HFFc6 (cell line): ENCODE results near the gene DGCR6. TPM values are rescaled to one million over a fixed set of nuclear protein-coding genes. Genes with fewer than 3 reads are reported as not detected.
"Not testable (repeated sequence)": the region's sequence is repeated elsewhere in the genome, so short reads cannot be mapped to it uniquely, and the experiment has no call there.

ENCODE experiments used
- DNase-seq: peaks from one replicate; pipeline ENCODE4 v3.0.0-alpha.2; 2018
- H3K27ac Mint-ChIP-seq: 2 replicates; pipeline ENCODE4 v1.8.0; 2020; ENCODE audit warnings: mild to moderate bottlenecking, mixed read lengths
- H3K27me3 Mint-ChIP-seq: 2 replicates; pipeline ENCODE4 v1.8.0; 2021; ENCODE audit warnings: mild to moderate bottlenecking, moderate library complexity, mixed read lengths; ENCODE audit not compliant: insufficient read depth
- H3K36me3 Mint-ChIP-seq: 2 replicates; pipeline ENCODE4 v1.8.0; 2021; ENCODE audit warnings: low read depth, mixed read lengths
- H3K4me1 Mint-ChIP-seq: 2 replicates; pipeline ENCODE4 v1.8.0; 2020; ENCODE audit warnings: low read depth, mixed read lengths
- H3K4me3 Mint-ChIP-seq: 2 replicates; pipeline ENCODE4 v1.8.0; 2020; ENCODE audit warnings: mild to moderate bottlenecking, moderate library complexity, mixed read lengths
- H3K9me3 Mint-ChIP-seq: 2 replicates; pipeline ENCODE4 v1.8.0; 2020; ENCODE audit warnings: mild to moderate bottlenecking, mixed read lengths
- CTCF ChIP-seq: fragments of 200-600 bp; sonication (generic); IDR thresholded peaks from 2 replicates; pipeline ENCODE4 v1.5.0; 2021; ENCODE audit warnings: antibody characterized with exemption, mild to moderate bottlenecking
- long read RNA-seq: library from polyadenylated mRNA; unstranded; transcript quantifications from one replicate; pipeline ENCODE4 v2.0.0, GENCODE V29; 2019
- total RNA-seq, 6 experiments: library from RNA; stranded (reverse); fragmentation: NEBNext Ultra II Directional; extraction: Animal tissue kit (Norgen Biotek cat#: 25700); gene quantifications; 2 replicates in 1 of 6; 3 replicates in 5 of 6; pipeline ENCODE4 v1.2.3, GENCODE V29; 2021

DGCR6 gene
- 1 to 10 TPM in 2 of 6 experiments, under 1 TPM in 4; 0.35 to 1.7 (median 0.75) TPM for total RNA-seq
- long read RNA-seq, partial matches to known transcripts, result 0 of 1 reads
- long read RNA-seq, other reads (novel, unspliced or antisense), result 0 of 1 reads

- no peaks in the 10 kb centered on the region for H3K4me1 Mint-ChIP-seq
- no peaks in the 10 kb centered on the region for H3K36me3 Mint-ChIP-seq
- H3K4me3 Mint-ChIP-seq, result no peak within 1 kb of the TSS
- DNase-seq, result no peak
- no peak for TF ChIP-seq CTCF
- no peak within 1 kb of the TSS for H3K27ac Mint-ChIP-seq
- no peaks in the 10 kb centered on the region for H3K9me3 Mint-ChIP-seq
- no peaks in the 10 kb centered on the region for H3K27me3 Mint-ChIP-seq
These were observed at the start of gene DGCR6 for GRCh38 chr22:18905540-18906409. DGCR6 (plus strand) TSS chr22:18906320; CDS start chr22:18906375, 55 bp downstream.

DNA sequence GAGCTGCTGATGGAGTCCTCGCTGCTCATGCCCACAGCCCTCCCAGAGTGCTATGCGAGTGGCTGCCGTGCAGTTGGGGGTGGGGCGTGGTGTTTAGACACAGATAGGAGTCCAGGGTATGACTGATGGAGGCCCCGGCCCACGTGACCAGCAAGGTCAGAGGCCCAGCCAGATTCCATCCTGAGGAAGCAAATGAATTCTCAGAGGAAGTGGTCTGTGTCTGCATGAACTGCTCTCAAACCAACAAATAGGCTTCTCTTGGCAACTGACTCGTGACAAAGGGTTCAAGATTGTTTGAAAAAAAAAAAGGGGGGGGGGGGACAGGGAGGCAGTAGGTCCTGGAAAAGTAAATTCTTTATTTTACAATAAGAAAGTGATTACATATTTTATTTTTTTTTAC lies 46.8 kb upstream of the DGCR6 start:
- not testable (repeated sequence) for H3K27me3 Mint-ChIP-seq, H3K27ac Mint-ChIP-seq, H3K4me3 Mint-ChIP-seq, H3K4me1 Mint-ChIP-seq, H3K9me3 Mint-ChIP-seq, H3K36me3 Mint-ChIP-seq, DNase-seq

GRCh38 chr22:18881260-18881659 lies 24.9 kb upstream of the DGCR6 start:
- H3K27me3 Mint-ChIP-seq, H3K4me1 Mint-ChIP-seq, DNase-seq, H3K27ac Mint-ChIP-seq, H3K4me3 Mint-ChIP-seq, H3K36me3 Mint-ChIP-seq, H3K9me3 Mint-ChIP-seq: not testable (repeated sequence)

GRCh38 chr22:18884465-18884864 lies 21.7 kb upstream of the DGCR6 start:
- H3K4me3 Mint-ChIP-seq, H3K27me3 Mint-ChIP-seq, H3K4me1 Mint-ChIP-seq, H3K9me3 Mint-ChIP-seq, H3K36me3 Mint-ChIP-seq, H3K27ac Mint-ChIP-seq, DNase-seq: not testable (repeated sequence)

DNA sequence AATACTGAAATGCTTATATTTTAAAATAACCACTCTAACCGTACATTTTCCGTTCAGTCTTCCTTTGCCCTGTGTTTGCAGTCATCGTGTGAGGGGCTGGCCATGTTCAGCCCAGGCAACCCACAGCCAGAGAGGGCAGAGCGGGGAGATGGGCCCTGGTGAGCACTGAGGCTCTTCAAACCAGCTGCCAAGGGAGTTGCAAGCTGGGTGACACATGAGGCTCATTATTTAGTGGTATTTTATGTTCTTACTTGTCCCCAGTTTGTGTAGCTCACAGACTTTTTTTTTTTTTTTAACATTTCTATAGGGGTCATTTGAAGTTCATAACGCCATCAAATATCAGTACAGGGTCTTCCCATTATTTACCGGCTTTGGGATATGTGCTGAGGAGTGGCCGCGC lies 18.0 kb upstream of the DGCR6 start:
- DNase-seq, result no peak
- no peaks in the 10 kb centered on the region; the same call in 1 of the 2 replicates for H3K9me3 Mint-ChIP-seq
- H3K36me3 Mint-ChIP-seq, result no peaks in the 10 kb centered on the region
- H3K4me3 Mint-ChIP-seq, result no peak overlapping the region
- no peaks in the 10 kb centered on the region for H3K27me3 Mint-ChIP-seq
- no peak overlapping the region for H3K27ac Mint-ChIP-seq
- H3K4me1 Mint-ChIP-seq, result no peaks in the 10 kb centered on the region
- TF ChIP-seq CTCF, result no peak

DNA sequence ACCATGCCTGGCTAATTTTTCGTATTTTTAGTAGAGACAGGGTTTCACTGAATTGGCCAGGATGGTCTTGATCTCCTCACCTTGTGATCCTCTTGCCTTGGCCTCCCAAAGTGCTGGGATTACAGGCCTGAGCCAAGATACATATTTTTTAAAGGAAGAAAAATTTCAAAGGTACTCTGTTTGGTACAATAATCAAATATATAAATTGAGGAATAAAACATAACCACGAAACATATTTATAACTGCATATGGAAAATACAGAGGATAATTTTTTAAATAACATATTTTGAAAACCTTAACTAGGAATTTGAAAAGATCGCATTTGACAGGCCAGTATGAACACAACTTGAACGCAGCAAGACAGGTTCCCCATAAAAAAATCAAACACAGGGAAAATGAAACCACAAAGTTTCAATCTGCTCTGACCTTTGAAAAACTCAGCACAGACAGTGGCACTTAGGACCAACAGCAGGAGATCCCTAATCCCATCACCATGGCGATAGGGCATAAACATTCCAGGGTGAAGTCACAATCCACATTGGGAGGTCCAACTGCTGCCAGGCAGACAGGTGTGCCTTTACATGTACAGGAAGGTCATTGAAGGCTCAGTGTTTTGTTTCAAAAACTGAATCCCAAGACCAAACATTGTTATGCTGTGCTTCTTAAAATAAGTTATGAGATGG lies 15.5 kb upstream of the DGCR6 start:
- H3K4me3 Mint-ChIP-seq, H3K27ac Mint-ChIP-seq, H3K36me3 Mint-ChIP-seq, H3K9me3 Mint-ChIP-seq, H3K4me1 Mint-ChIP-seq, DNase-seq, H3K27me3 Mint-ChIP-seq: not testable (repeated sequence)

DNA sequence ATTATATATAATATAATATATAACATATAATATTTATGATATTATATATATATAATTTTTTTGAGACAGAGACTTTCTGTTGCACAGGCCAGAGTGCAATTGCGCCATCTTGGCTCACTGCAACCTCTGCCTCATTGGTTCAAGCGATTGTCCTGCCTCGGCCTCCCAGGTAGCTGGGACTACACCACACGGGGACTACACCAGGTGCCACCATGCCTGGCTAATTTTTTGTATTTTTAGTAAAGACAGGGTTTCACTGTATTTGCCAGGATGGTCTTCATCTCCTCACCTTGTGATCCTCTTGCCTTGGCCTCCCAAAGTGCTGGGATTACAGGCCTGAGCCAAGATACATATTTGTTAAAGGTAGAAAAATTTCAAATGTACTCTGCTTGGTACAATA lies 12.3 kb upstream of the DGCR6 start:
- H3K4me3 Mint-ChIP-seq, H3K9me3 Mint-ChIP-seq, H3K27me3 Mint-ChIP-seq, DNase-seq, H3K4me1 Mint-ChIP-seq, H3K36me3 Mint-ChIP-seq, H3K27ac Mint-ChIP-seq: not testable (repeated sequence)

- H3K9me3 Mint-ChIP-seq, result not testable (repeated sequence)
These were observed 10.0 kb upstream of the DGCR6 start for GRCh38 chr22:18896037-18896657.

GRCh38 chr22:18906410-18906745 lies 258 bp downstream of the DGCR6 start:
- not testable (repeated sequence) for H3K9me3 Mint-ChIP-seq, H3K27ac Mint-ChIP-seq, DNase-seq, H3K36me3 Mint-ChIP-seq, H3K27me3 Mint-ChIP-seq, H3K4me1 Mint-ChIP-seq, H3K4me3 Mint-ChIP-seq

More at GRCh38 chr22:18896037-18896657, 10.0 kb upstream of the DGCR6 start:
- DNase-seq, H3K36me3 Mint-ChIP-seq, H3K4me1 Mint-ChIP-seq, H3K4me3 Mint-ChIP-seq, H3K27me3 Mint-ChIP-seq, H3K27ac Mint-ChIP-seq: not testable (repeated sequence)
